Prostate gland (tissue), 2 donors: ENCODE results near the gene TIGD1. TPM values are rescaled to one million over a fixed set of nuclear protein-coding genes. Genes with fewer than 3 reads are reported as not detected.

Experiments
- DNase-seq: peaks from one replicate; pipeline ENCODE4 v3.0.0-alpha.2; 2019; ENCODE audit warnings: low spot score
- H3K27ac ChIP-seq, 2 donors: fragments of 200-600 bp; sonication (generic); 2 replicates each; pipeline ENCODE4 v1.5.1; 2017 to 2019
- H3K27me3 ChIP-seq: fragments of 200-600 bp; sonication (generic); replicated peaks from 2 replicates; pipeline ENCODE4 v1.5.1; 2019; ENCODE audit not compliant: insufficient read depth
- H3K36me3 ChIP-seq, 2 donors: fragments of 200-600 bp; sonication (generic); 1 replicate in 1 of 2; 2 replicates in 1 of 2; pipeline versions ENCODE4 v1.5.1 to v1.8.1; 2017 to 2019
- H3K4me1 ChIP-seq: fragments of 200-600 bp; sonication (generic); replicated peaks from 2 replicates; pipeline ENCODE4 v1.5.1; 2019
- H3K4me3 ChIP-seq, 2 donors: fragments of 200-600 bp; sonication (generic); 2 replicates each; pipeline ENCODE4 v1.5.1; 2017 to 2019
- H3K9me3 ChIP-seq: fragments of 200-600 bp; sonication (generic); 2 replicates; pipeline ENCODE4 v1.5.1; 2017
- POLR2A ChIP-seq: fragments of 450-650 bp; IDR thresholded peaks from one replicate; pipeline ENCODE4 v1.6.1; 2016; ENCODE audit warnings: antibody characterized with exemption, mild to moderate bottlenecking
- POLR2AphosphoS5 ChIP-seq: sonication (generic); formaldehyde crosslinking; IDR thresholded peaks from one replicate; pipeline ENCODE4 v1.6.1; 2017; ENCODE audit warnings: antibody characterized with exemption
- WGBS: methylation state at CpG from one replicate; pipeline ENCODE4 v1.1.5; 2018; 5-methylcytosine and 5-hydroxymethylcytosine counted together
- intact Hi-C: fragments of 100-400 bp; cut with DNase I; formaldehyde crosslinking; loops from one replicate; pipeline ENCODE4 v1.14.2; 2022
- total RNA-seq, 2 donors: library from RNA; depleted of rRNA; stranded (reverse); fragments of >200 nt; gene quantifications; one replicate each; pipeline ENCODE4 v1.1.0, GENCODE V29; 2016
- TF ChIP-seq, protein P1 (sequence below), 4 experiments: fragments of 200-600 bp in 2 of 4; fragments of 450-650 bp in 2 of 4; sonication (generic) in 2 of 4; IDR thresholded peaks; 1 replicate in 3 of 4; 2 replicates in 1 of 4; pipeline ENCODE4 v1.5.1; 2016 to 2019; ENCODE audit warnings: antibody characterized with exemption in 4 of 4, mild to moderate bottlenecking in 2 of 4, moderate library complexity in 2 of 4

Gene TIGD1
- total RNA-seq, 2 donors from 2014 or later = 2.6 to 4.9 TPM

DNA sequence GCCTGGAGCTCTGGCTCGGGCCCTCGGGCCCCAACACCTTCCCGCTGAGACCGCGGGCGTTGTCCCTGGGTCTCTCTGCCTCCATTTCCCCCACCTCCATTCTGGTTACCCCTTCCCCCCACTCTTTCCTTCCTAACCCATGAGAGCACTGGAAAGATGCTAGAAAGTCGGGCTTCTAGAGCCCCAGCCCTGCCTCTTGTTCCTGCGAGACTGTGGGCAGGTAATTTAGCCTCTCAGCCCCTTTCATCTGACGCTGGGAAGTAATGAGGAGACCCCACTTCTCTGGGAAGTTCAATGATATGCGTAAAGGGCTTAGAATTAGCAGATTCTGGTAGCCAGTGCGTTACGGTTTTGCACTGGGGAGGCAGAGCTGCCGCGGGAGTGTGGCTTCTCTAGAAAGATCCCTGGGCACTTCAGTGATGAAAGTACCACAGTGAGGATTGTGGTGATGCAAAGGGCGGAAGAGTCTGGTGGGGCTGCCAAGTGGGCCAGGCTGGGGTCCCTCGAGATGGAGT lies 46.5 kb downstream of the TIGD1 start:
- intact Hi-C loops = no loop called here
- TF ChIP-seq POLR2AphosphoS5 (no peak), POLR2A (no peak)
- TF ChIP-seq, protein P1, sequence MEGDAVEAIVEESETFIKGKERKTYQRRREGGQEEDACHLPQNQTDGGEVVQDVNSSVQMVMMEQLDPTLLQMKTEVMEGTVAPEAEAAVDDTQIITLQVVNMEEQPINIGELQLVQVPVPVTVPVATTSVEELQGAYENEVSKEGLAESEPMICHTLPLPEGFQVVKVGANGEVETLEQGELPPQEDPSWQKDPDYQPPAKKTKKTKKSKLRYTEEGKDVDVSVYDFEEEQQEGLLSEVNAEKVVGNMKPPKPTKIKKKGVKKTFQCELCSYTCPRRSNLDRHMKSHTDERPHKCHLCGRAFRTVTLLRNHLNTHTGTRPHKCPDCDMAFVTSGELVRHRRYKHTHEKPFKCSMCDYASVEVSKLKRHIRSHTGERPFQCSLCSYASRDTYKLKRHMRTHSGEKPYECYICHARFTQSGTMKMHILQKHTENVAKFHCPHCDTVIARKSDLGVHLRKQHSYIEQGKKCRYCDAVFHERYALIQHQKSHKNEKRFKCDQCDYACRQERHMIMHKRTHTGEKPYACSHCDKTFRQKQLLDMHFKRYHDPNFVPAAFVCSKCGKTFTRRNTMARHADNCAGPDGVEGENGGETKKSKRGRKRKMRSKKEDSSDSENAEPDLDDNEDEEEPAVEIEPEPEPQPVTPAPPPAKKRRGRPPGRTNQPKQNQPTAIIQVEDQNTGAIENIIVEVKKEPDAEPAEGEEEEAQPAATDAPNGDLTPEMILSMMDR (IDR thresholded peaks at IDR 0.05) = no peak
- H3K27ac ChIP-seq = no peak overlapping the region
- no peaks in the 10 kb centered on the region for H3K9me3 ChIP-seq
- WGBS = 44% methylated on average over 16 of the region's 16 CpGs
- no peak for DNase-seq
- H3K27me3 ChIP-seq = no peaks in the 10 kb centered on the region
- no peaks in the 10 kb centered on the region for H3K36me3 ChIP-seq
- H3K4me1 ChIP-seq = no peaks in the 10 kb centered on the region
- H3K4me3 ChIP-seq = peak overlapping the region in 1 of 2 donors; percentile 43

DNA sequence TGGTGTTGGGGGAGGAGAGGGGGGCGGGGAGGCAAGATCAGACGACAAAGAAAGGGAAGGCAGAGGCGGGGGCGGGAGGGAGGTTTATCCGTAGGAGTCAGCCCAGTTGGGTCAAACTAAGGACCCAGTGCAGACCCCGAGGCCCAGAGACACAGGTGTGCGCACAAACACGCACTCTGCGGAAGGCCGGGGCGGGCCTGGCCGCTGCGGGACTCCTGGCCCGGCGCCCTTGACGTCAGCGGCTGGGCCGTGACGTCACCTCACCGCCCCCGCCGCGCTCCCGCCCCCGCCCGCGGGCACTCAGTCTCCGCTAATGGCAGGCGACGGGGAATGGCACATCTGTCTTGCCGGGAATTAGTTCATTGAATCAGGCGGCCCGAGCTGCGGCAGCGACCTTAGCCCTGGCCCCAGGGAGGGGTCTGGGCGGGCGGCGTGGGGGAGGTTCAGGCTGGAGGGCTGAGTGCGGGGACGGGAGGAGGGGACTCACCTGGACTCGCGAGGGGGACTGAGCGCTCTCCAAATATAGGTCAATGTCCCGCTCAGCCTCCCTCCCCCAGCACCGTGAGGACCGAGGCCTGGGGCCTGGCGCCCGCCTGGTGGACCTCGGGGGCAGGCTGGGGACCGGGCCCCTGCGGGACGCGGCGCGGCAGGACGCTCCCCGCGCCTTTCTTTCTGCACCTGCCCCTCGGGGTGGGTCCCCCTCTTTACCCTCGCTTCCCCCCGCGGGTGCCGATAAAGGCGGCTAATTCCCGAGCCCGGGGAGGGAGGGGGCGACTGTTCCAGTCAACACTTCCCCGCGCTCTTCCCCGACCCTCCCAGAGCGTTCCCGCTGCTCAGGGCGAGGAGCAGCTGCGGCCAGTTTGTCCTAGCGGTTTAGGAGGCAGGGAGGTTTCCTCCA lies 47.2 kb downstream of the TIGD1 start:
- H3K27me3 ChIP-seq = no peaks in the 10 kb centered on the region

DNA sequence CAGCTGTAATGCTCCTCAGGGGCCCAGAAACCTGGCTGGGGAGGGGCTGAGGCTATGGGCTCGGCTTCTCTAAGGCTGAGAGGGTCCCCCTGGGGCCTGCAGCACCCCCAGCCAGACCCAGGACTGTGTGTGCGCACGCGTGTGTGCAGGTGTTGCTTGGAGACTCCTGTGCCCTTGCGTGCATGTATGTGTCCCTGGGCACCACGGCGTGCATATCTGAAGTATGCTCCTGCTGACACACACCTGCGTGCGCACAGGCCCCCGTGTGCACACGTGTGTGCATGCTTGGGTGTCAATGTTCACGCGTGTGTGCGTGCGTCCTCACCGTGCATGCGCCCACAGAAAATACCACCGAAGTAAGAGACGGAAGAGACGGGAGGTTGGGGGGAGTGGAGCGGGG lies 47.8 kb downstream of the TIGD1 start:
- TF ChIP-seq, protein P1 (IDR thresholded peaks at IDR 0.05) = no peak
- TF ChIP-seq POLR2AphosphoS5 (no peak), POLR2A (no peak)
- DNase-seq = no peak
- intact Hi-C loops = no loop called here
- Histone ChIP-seq H3K36me3 (no peaks in the 10 kb centered on the region), H3K27ac (no peak overlapping the region), H3K9me3 (no peaks in the 10 kb centered on the region), H3K27me3 (no peaks in the 10 kb centered on the region), H3K4me1 (no peaks in the 10 kb centered on the region), H3K4me3 (peak overlapping the region in 1 of 2 donors; percentile 43)
- WGBS = 38% methylated on average over 18 of the region's 21 CpGs

More for the DNA sequence above, 47.2 kb downstream of the TIGD1 start:
- 1% methylated on average over 67 of the region's 75 CpGs for WGBS
- H3K4me1 ChIP-seq = no peaks in the 10 kb centered on the region
- TF ChIP-seq POLR2A (no peak), POLR2AphosphoS5 (no peak)
- TF ChIP-seq, protein P1 (IDR thresholded peaks at IDR 0.05) = no peak
- no peak for DNase-seq
- no peaks in the 10 kb centered on the region for H3K36me3 ChIP-seq
- H3K27ac ChIP-seq = no peak overlapping the region
- intact Hi-C loops = no loop called here
- no peaks in the 10 kb centered on the region for H3K9me3 ChIP-seq
- H3K4me3 ChIP-seq = peak overlapping the region; percentile 24 to 43

DNA sequence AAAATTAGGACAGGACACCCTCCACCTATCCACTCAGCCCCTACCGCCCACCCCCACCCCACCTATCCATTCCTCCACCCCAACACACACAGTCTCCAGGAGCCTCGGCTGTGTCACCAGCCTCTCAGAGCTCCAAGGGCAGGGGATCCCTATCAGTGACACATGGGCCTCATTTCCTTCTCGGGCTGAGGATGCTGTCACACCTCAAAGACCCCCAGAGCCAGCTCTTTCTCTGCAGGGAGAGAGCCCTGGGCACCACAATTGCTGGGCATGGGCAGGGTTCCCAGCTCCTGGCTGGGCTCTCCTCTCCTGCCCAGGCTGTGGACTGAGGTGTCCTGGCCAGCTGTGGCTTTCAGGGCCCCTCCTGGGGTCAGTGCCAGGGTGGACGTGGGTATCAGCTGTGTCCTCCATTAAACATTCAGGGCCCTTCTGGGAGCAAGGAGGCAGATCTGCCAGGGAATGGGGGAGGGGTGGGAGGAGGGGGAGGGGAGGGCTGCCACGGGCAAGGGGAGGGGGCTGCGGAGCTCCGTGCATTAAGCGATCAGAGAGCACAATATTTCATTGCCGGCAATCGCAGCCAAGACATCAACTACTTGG lies 48.5 kb downstream of the TIGD1 start:
- Histone ChIP-seq H3K4me1 (no peaks in the 10 kb centered on the region), H3K27ac (no peak overlapping the region), H3K4me3 (no peak overlapping the region), H3K36me3 (no peaks in the 10 kb centered on the region), H3K27me3 (no peaks in the 10 kb centered on the region), H3K9me3 (no peaks in the 10 kb centered on the region)
- intact Hi-C loops = no loop called here
- TF ChIP-seq POLR2AphosphoS5 = no peak
- no peak for TF ChIP-seq POLR2A
- TF ChIP-seq, protein P1 (IDR thresholded peaks at IDR 0.05) = no peak
- DNase-seq = no peak
- 67% methylated on average over 10 of the region's 10 CpGs for WGBS
